Measurements from ENCODE around the gene SSC5D.
A peak's percentile ranks its signal among the peaks of the same experiment; 100 is the strongest.

Gene SSC5D

GRCh38 chr19:55550321-55550650 lies 62.0 kb downstream of the SSC5D start:
- TF ChIP-seq, protein P1, sequence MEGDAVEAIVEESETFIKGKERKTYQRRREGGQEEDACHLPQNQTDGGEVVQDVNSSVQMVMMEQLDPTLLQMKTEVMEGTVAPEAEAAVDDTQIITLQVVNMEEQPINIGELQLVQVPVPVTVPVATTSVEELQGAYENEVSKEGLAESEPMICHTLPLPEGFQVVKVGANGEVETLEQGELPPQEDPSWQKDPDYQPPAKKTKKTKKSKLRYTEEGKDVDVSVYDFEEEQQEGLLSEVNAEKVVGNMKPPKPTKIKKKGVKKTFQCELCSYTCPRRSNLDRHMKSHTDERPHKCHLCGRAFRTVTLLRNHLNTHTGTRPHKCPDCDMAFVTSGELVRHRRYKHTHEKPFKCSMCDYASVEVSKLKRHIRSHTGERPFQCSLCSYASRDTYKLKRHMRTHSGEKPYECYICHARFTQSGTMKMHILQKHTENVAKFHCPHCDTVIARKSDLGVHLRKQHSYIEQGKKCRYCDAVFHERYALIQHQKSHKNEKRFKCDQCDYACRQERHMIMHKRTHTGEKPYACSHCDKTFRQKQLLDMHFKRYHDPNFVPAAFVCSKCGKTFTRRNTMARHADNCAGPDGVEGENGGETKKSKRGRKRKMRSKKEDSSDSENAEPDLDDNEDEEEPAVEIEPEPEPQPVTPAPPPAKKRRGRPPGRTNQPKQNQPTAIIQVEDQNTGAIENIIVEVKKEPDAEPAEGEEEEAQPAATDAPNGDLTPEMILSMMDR (IDR thresholded peaks at IDR 0.05; ENCODE audit: low read depth, low read length) = no peak
- peak overlapping the region; percentile 61 for H3K4me3 ChIP-seq (ENCODE audit: low read depth, low read length)
- no peaks in the 10 kb centered on the region for H3K27me3 ChIP-seq
- H3K4me1 ChIP-seq = no peaks in the 10 kb centered on the region; the same call in 1 of the 2 replicates
- DNase-seq = no peak
- no peaks in the 10 kb centered on the region for H3K9me3 ChIP-seq
- H3K36me3 ChIP-seq = no peaks in the 10 kb centered on the region

- Histone ChIP-seq H3K9me3 (no peaks in the 10 kb centered on the region), H3K4me3 (ENCODE audit: low read depth, low read length) (no peak overlapping the region), H3K4me1 (no peaks in the 10 kb centered on the region; the same call in 1 of the 2 replicates), H3K36me3 (no peaks in the 10 kb centered on the region), H3K27me3 (no peaks in the 10 kb centered on the region)
- TF ChIP-seq, protein P1 (IDR thresholded peaks at IDR 0.05; ENCODE audit: low read depth, low read length) = no peak
- DNase-seq = no peak
Measured at GRCh38 chr19:55552206-55552605, 64.0 kb downstream of the SSC5D start.

DNA sequence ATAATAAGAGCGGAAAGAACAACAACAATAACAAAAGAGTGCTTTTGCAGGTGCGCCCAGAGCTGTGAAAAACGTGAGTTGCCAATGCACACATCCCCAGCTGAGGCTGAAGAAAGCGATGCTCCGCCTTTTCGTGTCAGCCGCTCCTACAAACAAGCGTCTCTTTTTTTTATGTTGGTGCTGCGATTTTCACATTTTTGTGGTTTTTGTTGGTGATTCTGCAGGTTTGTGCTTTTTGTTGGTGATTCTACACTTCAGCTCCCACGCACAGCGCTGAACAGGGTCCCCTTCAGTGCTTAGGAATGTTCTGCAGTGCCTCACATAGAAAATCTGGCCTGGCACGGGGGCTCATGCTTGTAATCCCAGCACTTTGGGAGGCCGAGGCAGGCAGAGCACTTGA lies 64.4 kb downstream of the SSC5D start:
- H3K36me3 ChIP-seq = no peaks in the 10 kb centered on the region
- no peak for DNase-seq
- H3K4me3 ChIP-seq (ENCODE audit: low read depth, low read length) = no peak overlapping the region
- no peaks in the 10 kb centered on the region for H3K27me3 ChIP-seq
- TF ChIP-seq, protein P1 (IDR thresholded peaks at IDR 0.05; ENCODE audit: low read depth, low read length) = no peak
- H3K4me1 ChIP-seq = no peaks in the 10 kb centered on the region
- H3K9me3 ChIP-seq = no peaks in the 10 kb centered on the region

GRCh38 chr19:55553217-55554182 lies 65.3 kb downstream of the SSC5D start:
- no peak overlapping the region for H3K4me3 ChIP-seq (ENCODE audit: low read depth, low read length)
- TF ChIP-seq, protein P1 (IDR thresholded peaks at IDR 0.05; ENCODE audit: low read depth, low read length) = no peak
- DNase-seq = no peak
- no peaks in the 10 kb centered on the region for H3K4me1 ChIP-seq
- no peaks in the 10 kb centered on the region for H3K36me3 ChIP-seq
- H3K9me3 ChIP-seq = no peaks in the 10 kb centered on the region
- no peaks in the 10 kb centered on the region for H3K27me3 ChIP-seq

DNA sequence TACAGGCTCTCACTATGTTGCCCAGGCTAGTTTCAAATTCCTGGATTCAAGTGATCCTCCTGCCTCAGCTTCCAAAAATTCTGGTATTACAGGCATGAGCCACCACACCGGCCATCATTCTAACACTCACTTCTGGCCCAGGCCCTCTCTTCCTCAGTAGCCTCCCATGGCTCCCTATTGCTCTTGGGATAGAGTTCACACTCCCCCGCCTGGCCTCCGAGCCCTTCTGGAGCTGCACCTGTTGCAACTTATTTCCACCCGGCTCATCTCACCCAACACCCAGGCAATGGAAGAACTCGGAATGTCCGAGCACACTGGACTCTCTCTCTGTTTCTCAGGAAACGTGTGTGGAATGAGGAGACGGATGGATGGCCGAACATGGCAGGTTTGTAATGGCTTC lies 66.1 kb downstream of the SSC5D start:
- Histone ChIP-seq H3K4me1 (no peaks in the 10 kb centered on the region), H3K4me3 (ENCODE audit: low read depth, low read length) (no peak overlapping the region), H3K27me3 (no peaks in the 10 kb centered on the region), H3K9me3 (no peaks in the 10 kb centered on the region), H3K36me3 (no peaks in the 10 kb centered on the region)
- TF ChIP-seq, protein P1 (IDR thresholded peaks at IDR 0.05; ENCODE audit: low read depth, low read length) = no peak
- DNase-seq = no peak

DNA sequence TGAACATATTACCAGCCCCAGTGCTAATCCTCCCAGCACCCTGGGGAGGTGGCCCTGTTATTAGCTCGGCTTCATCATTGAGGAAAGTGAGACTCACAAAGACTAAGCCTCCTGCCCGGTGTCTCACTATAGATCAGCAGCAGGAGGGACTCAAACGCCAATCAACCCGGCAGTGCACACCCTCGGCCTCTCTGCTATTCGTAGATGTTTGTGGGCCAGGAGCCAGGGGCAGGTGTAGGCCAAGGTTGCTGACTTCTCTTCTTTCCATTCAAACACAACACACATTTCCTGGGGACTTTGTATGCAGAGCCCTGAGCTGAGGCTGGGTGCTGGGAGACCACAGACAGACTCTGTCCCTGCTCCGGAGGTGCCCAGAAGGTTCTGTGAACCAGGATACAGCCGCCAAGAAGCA lies 66.5 kb downstream of the SSC5D start:
- Histone ChIP-seq H3K27me3 (no peaks in the 10 kb centered on the region), H3K36me3 (no peaks in the 10 kb centered on the region), H3K9me3 (no peaks in the 10 kb centered on the region), H3K4me1 (no peaks in the 10 kb centered on the region), H3K4me3 (ENCODE audit: low read depth, low read length) (no peak overlapping the region)
- DNase-seq = no peak
- TF ChIP-seq, protein P1 (IDR thresholded peaks at IDR 0.05; ENCODE audit: low read depth, low read length) = no peak
